Lung (tissue), 12 donors: Measurements from ENCODE around the gene GRK6. TPM values are rescaled to one million over a fixed set of nuclear protein-coding genes. Genes with fewer than 3 reads are reported as not detected.

Experiments
- ATAC-seq: fragments of 200-7000 bp; cut with Tn5 transposase; one replicate; pipeline ENCODE4 v1.9.1; 2020; ENCODE audit warnings: moderate number of reproducible peaks; ENCODE audit not compliant: insufficient read depth, low FRiP score
- DNase-seq, 3 donors: peaks; one replicate each; pipeline ENCODE4 v3.0.0-alpha.2; 2013 to 2017
- H3K27ac ChIP-seq, 2 donors: one replicate each; pipeline ENCODE4 v1.5.1; 2013; ENCODE audit warnings: mild to moderate bottlenecking in 2 of 2, moderate library complexity in 2 of 2, control low read depth in 1 of 2, inconsistent platforms in 1 of 2, low read depth in 1 of 2, low read length in 1 of 2
- H3K27me3 ChIP-seq, 3 donors: one replicate each; pipeline ENCODE4 v1.5.1; 2013; ENCODE audit warnings: low read length in 2 of 3; ENCODE audit not compliant: control insufficient read depth in 3 of 3, insufficient read depth in 3 of 3
- H3K36me3 ChIP-seq, 4 donors: one replicate each; pipeline ENCODE4 v1.5.1; 2013; ENCODE audit warnings: low read length in 4 of 4, mild to moderate bottlenecking in 1 of 4, moderate library complexity in 1 of 4; ENCODE audit not compliant: control insufficient read depth in 4 of 4, insufficient read depth in 4 of 4
- H3K4me1 ChIP-seq, 5 donors: one replicate each; pipeline ENCODE4 v1.5.1; 2013; ENCODE audit warnings: low read length in 5 of 5, mild to moderate bottlenecking in 2 of 5, moderate library complexity in 1 of 5; ENCODE audit not compliant: control insufficient read depth in 5 of 5, insufficient read depth in 5 of 5
- H3K4me3 ChIP-seq: one replicate; pipeline ENCODE4 v1.5.1; 2013; ENCODE audit warnings: mild to moderate bottlenecking, control low read depth, moderate library complexity
- H3K9ac ChIP-seq, 2 donors: one replicate each; pipeline ENCODE4 v1.5.1; 2013; ENCODE audit warnings: low read length in 2 of 2, control low read depth in 1 of 2; ENCODE audit not compliant: insufficient read depth in 1 of 2
- H3K9me3 ChIP-seq, 4 donors: one replicate each; pipeline ENCODE4 v1.5.1; 2013; ENCODE audit warnings: low read length in 3 of 4, mild to moderate bottlenecking in 1 of 4, moderate library complexity in 1 of 4; ENCODE audit not compliant: control insufficient read depth in 4 of 4, insufficient read depth in 3 of 4
- WGBS, 2 donors: extraction: QIAGEN DNeasy Blood & Tissue Kit; methylation state at CpG; one replicate each; pipeline ENCODE4 v1.1.7; 2013; 5-methylcytosine and 5-hydroxymethylcytosine counted together
- polyA plus RNA-seq, 2 donors: library from polyadenylated mRNA; stranded (reverse); fragments of 200-250 nt; gene quantifications; one replicate each; pipeline ENCODE4 v1.2.1, GENCODE V29; 2013
- total RNA-seq, 2 donors: library from RNA; depleted of rRNA in 1 of 2; stranded (reverse); fragments of >200 nt in 1 of 2; gene quantifications; one replicate each; pipeline ENCODE4 v1.2.1, GENCODE V29; 2014 to 2021
- TF ChIP-seq, protein P1 (sequence below): IDR thresholded peaks from 2 replicates; pipeline ENCODE4 v1.5.1; 2012; ENCODE audit warnings: mild to moderate bottlenecking; ENCODE audit errors: control extremely low read depth, extremely low read depth
- donor health status: control.
- donor health status: control.
- donor health status: Bipolar disorder and iron deficiency.
- donor health status: healthy.
- donor health status: DM: yes; HTN: yes; CAD: no.

GRK6 gene
- total and polyA plus RNA-seq, 4 donors: 20.7 to 68.0 (median 40.3) TPM

DNA sequence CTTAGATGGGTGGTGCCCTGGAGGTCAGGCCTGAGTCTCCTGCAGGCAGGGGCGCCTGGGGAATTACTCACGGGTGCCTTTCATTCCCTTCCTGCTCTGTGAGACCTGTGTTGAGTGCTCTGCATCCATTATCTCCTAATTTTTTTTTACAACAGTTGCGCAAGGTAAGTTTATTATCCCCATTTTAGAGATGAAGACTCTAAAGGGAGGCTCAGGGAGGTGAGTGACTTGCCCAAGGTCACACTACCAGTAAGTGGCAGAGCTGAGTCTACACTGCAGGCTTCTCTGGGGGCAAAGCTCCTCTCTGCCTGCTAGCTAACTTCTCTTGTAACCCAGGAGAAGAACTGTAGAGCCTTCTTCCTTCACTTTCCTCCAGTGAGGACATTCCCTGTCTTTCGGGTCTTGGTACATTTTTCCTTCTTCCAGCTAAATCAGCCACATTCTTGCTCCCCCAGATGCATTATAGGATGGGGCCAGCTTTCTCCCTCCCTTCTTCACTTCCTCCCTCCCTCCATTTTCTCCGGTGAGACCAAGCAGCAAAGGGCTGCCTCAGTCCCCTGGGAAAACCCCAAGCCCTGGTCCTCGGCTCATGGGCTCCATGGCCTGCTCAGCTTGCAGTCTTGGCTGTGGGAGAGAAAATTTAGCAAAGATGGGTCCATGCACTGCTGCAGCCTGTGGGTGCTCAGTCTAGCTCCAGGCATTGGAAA lies 21.9 kb downstream of the GRK6 start:
- TF ChIP-seq, protein P1, sequence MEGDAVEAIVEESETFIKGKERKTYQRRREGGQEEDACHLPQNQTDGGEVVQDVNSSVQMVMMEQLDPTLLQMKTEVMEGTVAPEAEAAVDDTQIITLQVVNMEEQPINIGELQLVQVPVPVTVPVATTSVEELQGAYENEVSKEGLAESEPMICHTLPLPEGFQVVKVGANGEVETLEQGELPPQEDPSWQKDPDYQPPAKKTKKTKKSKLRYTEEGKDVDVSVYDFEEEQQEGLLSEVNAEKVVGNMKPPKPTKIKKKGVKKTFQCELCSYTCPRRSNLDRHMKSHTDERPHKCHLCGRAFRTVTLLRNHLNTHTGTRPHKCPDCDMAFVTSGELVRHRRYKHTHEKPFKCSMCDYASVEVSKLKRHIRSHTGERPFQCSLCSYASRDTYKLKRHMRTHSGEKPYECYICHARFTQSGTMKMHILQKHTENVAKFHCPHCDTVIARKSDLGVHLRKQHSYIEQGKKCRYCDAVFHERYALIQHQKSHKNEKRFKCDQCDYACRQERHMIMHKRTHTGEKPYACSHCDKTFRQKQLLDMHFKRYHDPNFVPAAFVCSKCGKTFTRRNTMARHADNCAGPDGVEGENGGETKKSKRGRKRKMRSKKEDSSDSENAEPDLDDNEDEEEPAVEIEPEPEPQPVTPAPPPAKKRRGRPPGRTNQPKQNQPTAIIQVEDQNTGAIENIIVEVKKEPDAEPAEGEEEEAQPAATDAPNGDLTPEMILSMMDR: no peak
- no peak for ATAC-seq
- Histone ChIP-seq H3K36me3 (no peaks in the 10 kb centered on the region), H3K9me3 (no peaks in the 10 kb centered on the region), H3K4me3 (no peak overlapping the region), H3K9ac (no peak overlapping the region), H3K27ac (no peak overlapping the region), H3K27me3 (peaks cover 0 to 9% (median 8%) of the 10 kb centered on the region in 3 donors), H3K4me1 (peaks cover 0 to 16% (median 12%) of the 10 kb centered on the region in 5 donors)
- DNase-seq: no peak
- WGBS, 2 donors: 77% methylated on average over 6 of the region's 6 CpGs

DNA sequence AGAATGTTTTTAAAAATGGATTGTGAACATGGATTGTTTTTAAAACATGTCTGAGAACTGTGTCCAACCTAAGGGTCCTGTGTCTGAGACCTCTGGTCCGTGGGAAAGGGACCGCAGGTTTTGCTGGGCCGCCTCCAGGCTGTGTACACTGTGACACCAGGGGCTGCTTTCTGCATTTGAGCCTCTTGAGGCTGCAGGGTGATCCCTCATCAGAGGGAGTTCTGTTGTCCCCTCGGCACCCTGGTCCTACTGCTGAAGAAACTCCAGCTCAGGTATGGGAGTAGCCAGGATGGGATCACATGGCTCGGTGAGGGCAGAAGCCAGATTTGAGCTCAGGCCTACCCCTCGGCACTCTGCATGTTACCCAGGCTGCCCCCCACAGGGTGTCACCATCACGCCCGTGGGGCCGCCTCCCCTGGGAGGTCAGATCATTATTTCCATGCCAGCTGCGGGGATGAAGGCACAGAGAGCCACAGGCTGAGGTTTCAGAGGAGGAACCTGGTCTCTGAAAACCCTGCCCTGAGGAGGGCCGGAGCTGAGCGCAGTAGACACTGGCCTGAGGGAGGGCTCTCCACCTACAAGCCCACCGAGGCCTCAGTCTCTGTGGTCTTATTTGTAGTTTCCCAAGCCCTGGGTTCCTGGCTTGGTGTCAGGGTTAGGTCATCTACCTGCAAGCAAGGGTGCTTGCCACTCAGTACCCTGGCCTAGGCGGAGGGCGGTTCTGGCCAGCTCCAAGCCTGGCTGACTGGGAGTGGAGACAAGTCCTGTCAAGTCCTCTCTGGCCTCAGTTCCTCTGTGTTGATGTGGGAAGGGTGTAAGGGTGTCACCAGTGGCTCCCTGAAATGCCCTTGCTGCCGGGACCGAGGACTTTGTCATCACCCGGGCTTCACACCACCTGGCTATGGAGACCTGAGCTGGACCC lies 22.9 kb downstream of the GRK6 start:
- no peaks in the 10 kb centered on the region for H3K9me3 ChIP-seq
- no peaks in the 10 kb centered on the region for H3K36me3 ChIP-seq
- peaks cover 0 to 23% (median 17%) of the 10 kb centered on the region in 5 donors for H3K4me1 ChIP-seq
- 86 to 94% methylated on average over 18 of the region's 18 CpGs for WGBS, 2 donors
- H3K4me3 ChIP-seq: no peak overlapping the region
- ATAC-seq (no peak), DNase-seq (no peak)
- no peak overlapping the region for H3K27ac ChIP-seq
- no peak overlapping the region for H3K9ac ChIP-seq
- H3K27me3 ChIP-seq: peaks cover 0 to 9% (median 8%) of the 10 kb centered on the region in 3 donors
- TF ChIP-seq, protein P1: no peak

DNA sequence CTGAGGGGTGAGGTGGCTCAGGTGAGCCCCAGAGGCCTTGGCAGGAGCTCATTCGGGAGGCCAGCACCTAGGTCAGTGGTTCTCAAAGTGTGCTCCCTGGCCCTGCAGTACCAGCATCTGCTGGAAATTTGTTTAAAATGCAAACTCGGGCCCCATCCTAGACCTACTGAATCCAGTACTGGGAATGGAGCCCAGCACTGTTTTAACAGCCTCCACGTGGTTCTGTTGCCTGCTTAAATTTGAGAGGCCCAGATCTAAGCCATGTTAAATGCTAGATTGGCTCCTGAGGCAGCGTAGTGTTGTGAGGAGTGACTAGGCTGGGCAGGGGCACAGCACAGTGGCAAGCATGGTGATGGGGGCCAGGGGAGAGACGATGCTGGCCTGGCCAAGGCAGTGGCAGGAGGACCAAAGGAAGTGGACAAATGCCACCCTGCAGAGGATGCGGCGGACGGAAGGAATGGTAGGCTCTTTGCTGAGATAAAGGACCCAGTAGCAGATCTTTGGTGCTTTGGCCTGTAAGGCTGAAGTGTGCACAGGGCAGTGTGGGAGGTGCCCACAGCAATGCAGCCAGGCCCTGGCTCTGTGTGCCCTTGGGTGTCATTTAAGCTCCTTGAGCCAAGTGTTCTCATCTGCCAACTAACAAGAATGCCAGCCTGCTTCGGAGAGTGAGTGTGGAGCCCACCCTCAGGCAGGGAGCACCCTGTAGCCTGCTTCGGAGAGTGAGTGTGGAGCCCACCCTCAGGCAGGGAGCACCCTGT lies 24.4 kb downstream of the GRK6 start:
- H3K36me3 ChIP-seq: no peaks in the 10 kb centered on the region
- H3K27me3 ChIP-seq: peaks cover 0 to 4% (median 4%) of the 10 kb centered on the region in 3 donors
- TF ChIP-seq, protein P1: no peak
- no peaks in the 10 kb centered on the region for H3K9me3 ChIP-seq
- H3K27ac ChIP-seq: no peak overlapping the region
- peaks cover 0 to 32% (median 18%) of the 10 kb centered on the region in 5 donors for H3K4me1 ChIP-seq
- 88 to 94% methylated on average over 9 to 10 of the region's 10 CpGs for WGBS, 2 donors
- ATAC-seq (no peak), DNase-seq (no peak)
- no peak overlapping the region for H3K9ac ChIP-seq
- no peak overlapping the region for H3K4me3 ChIP-seq
